ENCODE data around the gene FAM234A. TPM values are rescaled to one million over a fixed set of nuclear protein-coding genes. Genes with fewer than 3 reads are reported as not detected.
"Not testable (repeated sequence)": the region's sequence is repeated elsewhere in the genome, so short reads cannot be mapped to it uniquely, and the experiment has no call there.

FAM234A gene
- total RNA-seq, 2 experiments from 2014 or later = 18.3 to 21.5 TPM

GRCh38 chr16:266258-267164, 31.9 kb downstream of the FAM234A start:
- CTCF ChIA-PET = no interaction called here

DNA sequence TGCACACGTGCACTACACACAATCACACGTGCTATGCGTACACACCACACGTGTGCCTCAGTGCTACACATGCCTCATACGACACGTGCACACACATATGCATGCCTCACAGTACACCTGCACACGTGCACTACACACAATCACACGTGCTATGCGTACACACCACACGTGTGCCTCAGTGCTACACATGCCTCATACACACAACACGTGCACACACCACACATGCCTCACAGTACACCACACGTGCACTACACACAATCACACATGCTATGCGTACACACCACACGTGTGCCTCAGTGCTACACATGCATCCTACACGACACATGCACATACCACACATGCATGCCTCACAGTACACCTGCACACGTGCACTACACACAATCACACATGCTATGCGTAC, 32.9 kb downstream of the FAM234A start:
- H3K27me3 Mint-ChIP-seq; ATAC-seq; H3K27ac Mint-ChIP-seq; DNase-seq; H3K36me3 Mint-ChIP-seq (ENCODE audit: low read depth); CTCF ChIA-PET; H3K4me1 Mint-ChIP-seq (ENCODE audit: low read depth); H3K4me3 Mint-ChIP-seq; POLR2A ChIA-PET; intact Hi-C loops (cut with micrococcal nuclease); H3K9me3 Mint-ChIP-seq: not testable (repeated sequence)

More at GRCh38 chr16:266258-267164, 31.9 kb downstream of the FAM234A start:
- Mint-ChIP-seq H3K36me3 (ENCODE audit: low read depth) (no peaks in the 10 kb centered on the region), H3K4me3 (no peak overlapping the region), H3K27me3 (no peaks in the 10 kb centered on the region), H3K27ac (no peak overlapping the region), H3K4me1 (ENCODE audit: low read depth) (no peaks in the 10 kb centered on the region), H3K9me3 (no peaks in the 10 kb centered on the region)
- no peak for ATAC-seq
- DNase-seq = no peak
- POLR2A ChIA-PET = interaction anchor here (0.6 kb wide), 1 partner anchor 272 kb away, joined by 3 read pairs; no protein-coding TSS in a partner anchor
- TF ChIP-seq, protein P1, sequence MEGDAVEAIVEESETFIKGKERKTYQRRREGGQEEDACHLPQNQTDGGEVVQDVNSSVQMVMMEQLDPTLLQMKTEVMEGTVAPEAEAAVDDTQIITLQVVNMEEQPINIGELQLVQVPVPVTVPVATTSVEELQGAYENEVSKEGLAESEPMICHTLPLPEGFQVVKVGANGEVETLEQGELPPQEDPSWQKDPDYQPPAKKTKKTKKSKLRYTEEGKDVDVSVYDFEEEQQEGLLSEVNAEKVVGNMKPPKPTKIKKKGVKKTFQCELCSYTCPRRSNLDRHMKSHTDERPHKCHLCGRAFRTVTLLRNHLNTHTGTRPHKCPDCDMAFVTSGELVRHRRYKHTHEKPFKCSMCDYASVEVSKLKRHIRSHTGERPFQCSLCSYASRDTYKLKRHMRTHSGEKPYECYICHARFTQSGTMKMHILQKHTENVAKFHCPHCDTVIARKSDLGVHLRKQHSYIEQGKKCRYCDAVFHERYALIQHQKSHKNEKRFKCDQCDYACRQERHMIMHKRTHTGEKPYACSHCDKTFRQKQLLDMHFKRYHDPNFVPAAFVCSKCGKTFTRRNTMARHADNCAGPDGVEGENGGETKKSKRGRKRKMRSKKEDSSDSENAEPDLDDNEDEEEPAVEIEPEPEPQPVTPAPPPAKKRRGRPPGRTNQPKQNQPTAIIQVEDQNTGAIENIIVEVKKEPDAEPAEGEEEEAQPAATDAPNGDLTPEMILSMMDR (IDR thresholded peaks at IDR 0.05) = no peak
- intact Hi-C loops (cut with micrococcal nuclease) = no loop called here

DNA sequence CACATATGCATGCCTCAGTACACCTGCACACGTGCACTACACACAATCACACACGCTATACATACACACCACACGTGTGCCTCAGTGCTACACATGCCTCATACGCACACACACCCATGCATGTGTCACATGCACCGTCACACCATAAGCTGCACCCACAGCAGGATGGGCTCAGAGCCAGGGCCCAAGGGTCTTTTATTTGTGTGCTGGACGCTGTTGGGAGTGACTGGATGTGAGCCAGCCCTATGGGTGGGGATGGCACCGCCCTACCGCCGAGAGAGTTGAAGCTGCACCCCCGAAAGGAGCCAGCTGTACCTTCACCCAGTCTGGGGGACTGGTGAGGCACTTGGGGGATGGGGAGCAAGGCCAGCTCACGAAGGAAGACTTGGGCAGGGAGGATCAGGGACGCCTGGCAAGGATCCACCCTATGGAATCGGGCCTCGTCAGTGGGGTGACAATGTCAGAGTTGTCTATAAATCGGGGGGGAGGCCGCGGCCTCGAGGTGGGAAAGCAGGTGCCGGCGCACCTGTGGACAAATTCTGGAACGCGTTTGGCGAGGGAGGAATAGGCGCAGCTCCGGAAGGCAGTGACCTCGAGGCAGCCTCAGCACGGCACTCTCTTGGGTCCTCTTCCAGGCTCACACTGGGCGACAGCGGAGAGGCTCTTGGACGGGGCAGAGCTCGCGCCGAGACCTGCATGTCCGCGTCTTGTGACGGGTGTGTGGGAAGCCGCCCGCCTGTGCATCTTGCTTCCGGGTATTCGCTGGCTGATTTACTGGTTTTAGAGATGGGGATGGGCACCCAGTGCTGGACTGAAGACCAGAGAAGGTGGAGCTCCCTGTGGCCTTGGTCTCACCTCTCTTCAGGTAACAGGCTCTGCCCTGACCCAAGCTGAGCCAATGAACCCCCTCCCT, 33.8 kb downstream of the FAM234A start:
- ATAC-seq = no peak
- TF ChIP-seq, protein P1 (IDR thresholded peaks at IDR 0.05) = no peak
- no peak for DNase-seq
- no peaks in the 10 kb centered on the region for H3K9me3 Mint-ChIP-seq
- intact Hi-C loops (cut with micrococcal nuclease) = no loop called here
- H3K4me1 Mint-ChIP-seq (ENCODE audit: low read depth) = no peaks in the 10 kb centered on the region
- H3K4me3 Mint-ChIP-seq = no peak overlapping the region
- H3K27me3 Mint-ChIP-seq = no peaks in the 10 kb centered on the region
- no peaks in the 10 kb centered on the region for H3K36me3 Mint-ChIP-seq (ENCODE audit: low read depth)
- ChIA-PET CTCF (no interaction called here), POLR2A (interaction anchor here (1.1 kb wide), 1 partner anchor 41 kb away, joined by 3 read pairs; no protein-coding TSS in a partner anchor)
- H3K27ac Mint-ChIP-seq = no peak overlapping the region

DNA sequence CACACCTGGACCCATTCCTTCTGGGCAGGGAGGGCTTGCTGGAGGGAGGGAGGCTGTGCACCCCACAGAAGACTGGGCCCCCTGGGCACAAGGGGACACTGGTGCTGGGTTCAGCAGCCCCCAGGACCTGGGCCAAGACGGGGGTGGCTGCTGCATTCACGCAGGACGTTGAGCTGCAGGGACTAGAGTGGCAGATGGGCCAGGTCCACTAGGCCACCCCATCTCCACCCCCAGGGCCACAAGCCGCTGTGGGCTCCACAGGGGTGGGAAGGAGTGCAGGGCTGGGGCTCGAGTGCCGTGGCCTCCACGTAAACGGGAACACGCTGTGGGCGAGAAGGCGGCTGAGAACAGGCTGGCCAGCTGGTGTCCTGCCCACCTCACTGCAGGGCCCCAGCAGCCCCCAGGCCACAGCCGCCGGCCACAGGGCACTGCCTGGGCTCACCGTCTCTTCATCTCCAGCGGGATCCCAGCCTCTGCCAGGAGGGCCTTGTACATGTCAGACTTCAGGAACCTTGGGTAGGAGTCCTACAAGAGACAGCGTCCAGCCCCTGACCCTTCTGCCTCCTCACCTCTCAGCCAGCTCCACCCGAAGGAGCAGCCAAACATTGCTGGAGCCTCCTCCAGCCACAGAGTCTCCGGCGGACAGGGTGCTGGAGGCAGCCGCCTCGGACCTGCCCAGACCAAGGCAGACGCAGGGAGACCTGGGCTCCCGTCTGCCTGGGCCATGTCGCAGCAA, 34.6 kb downstream of the FAM234A start:
- intact Hi-C loops (cut with micrococcal nuclease) = no loop called here
- ATAC-seq (no peak), DNase-seq (no peak)
- TF ChIP-seq, protein P1 (IDR thresholded peaks at IDR 0.05) = no peak
- no peaks in the 10 kb centered on the region for H3K36me3 Mint-ChIP-seq (ENCODE audit: low read depth)
- ChIA-PET CTCF (no interaction called here), POLR2A (interaction anchor here (1.1 kb wide), 1 partner anchor 40 kb away, joined by 3 read pairs; no protein-coding TSS in a partner anchor)
- no peaks in the 10 kb centered on the region for H3K4me1 Mint-ChIP-seq (ENCODE audit: low read depth)
- H3K27me3 Mint-ChIP-seq = peaks cover 2% of the 10 kb centered on the region
- no peak overlapping the region for H3K4me3 Mint-ChIP-seq
- no peak overlapping the region for H3K27ac Mint-ChIP-seq
- no peaks in the 10 kb centered on the region for H3K9me3 Mint-ChIP-seq

All from activated CD8-positive, alpha-beta T cell treated with anti-CD3 and anti-CD28 coated beads for 36 hours (primary cell).